Bronchial epithelial cell (primary cell): ENCODE measurements around the gene PROM1. TPM values are rescaled to one million over a fixed set of nuclear protein-coding genes. Genes with fewer than 3 reads are reported as not detected.

ENCODE experiments used
- DNase-seq: peaks from one replicate; pipeline ENCODE4 v3.0.0-alpha.2; 2010; ENCODE audit warnings: low read depth
- FAIRE-seq: peaks from 2 replicates; lab custom pipeline; 2011; peaks lifted over from hg19 to GRCh38; lab: Jason Lieb, UNC
- H3K27me3 ChIP-seq: 2 replicates; pipeline ENCODE4 v1.5.1; 2011; ENCODE audit warnings: low read length; ENCODE audit not compliant: control insufficient read depth, insufficient read depth
- H3K36me3 ChIP-seq: 2 replicates; pipeline ENCODE4 v1.5.1; 2011; ENCODE audit warnings: low read length; ENCODE audit not compliant: control insufficient read depth, insufficient read depth
- H3K4me3 ChIP-seq: 2 replicates; pipeline ENCODE4 v1.5.1; 2011; ENCODE audit warnings: mild to moderate bottlenecking, low read depth, low read length, control low read depth
- CTCF ChIP-seq: IDR thresholded peaks from 2 replicates; pipeline ENCODE4 v1.5.1; 2011; ENCODE audit warnings: mild to moderate bottlenecking, moderate library complexity, low read length, control low read depth, inconsistent platforms; ENCODE audit not compliant: insufficient read depth, severe bottlenecking
- total RNA-seq: library from RNA; depleted of rRNA; stranded (reverse); fragments of >200 nt; gene quantifications from 2 replicates; pipeline ENCODE4 v1.2.1, GENCODE V29; 2014

PROM1 gene
- total RNA-seq, 1 donor from 2014 or later = 0.26 TPM

DNA sequence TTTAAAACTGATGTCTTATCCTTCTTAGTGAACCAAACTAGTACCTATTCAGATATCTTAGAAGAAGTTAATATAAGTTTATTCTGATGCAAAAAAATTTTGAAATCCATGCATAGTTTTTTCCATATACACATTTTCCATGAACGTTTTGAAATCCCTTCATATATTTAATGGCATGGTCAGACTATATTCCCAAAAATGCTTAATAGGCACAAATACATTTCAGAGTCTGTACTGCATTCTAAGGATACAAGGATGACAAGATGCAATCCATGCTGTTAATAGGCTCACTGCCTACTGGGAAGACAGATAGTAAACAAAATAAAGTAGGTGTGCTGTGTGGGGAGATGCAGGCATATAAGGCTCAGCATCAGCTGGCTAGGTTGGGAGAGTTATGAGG is 33.2 kb downstream of the PROM1 start:
- Histone ChIP-seq H3K4me3 (no peak overlapping the region), H3K27me3 (peaks cover 1% of the 10 kb centered on the region), H3K36me3 (no peaks in the 10 kb centered on the region)
- no peak for TF ChIP-seq CTCF
- FAIRE-seq (no peak), DNase-seq (no peak)

GRCh38 chr4:16048619-16049419 is 35.0 kb downstream of the PROM1 start:
- H3K27me3 ChIP-seq = peaks cover 1% of the 10 kb centered on the region
- no peak for FAIRE-seq

GRCh38 chr4:16045687-16046086 is 38.1 kb downstream of the PROM1 start:
- Histone ChIP-seq H3K36me3 (no peaks in the 10 kb centered on the region), H3K4me3 (no peak overlapping the region), H3K27me3 (peaks cover 1% of the 10 kb centered on the region)
- TF ChIP-seq CTCF = no peak
- no peak for FAIRE-seq
- DNase-seq = no peak

More at GRCh38 chr4:16048619-16049419, 35.0 kb downstream of the PROM1 start:
- no peak overlapping the region for H3K4me3 ChIP-seq
- DNase-seq = no peak
- H3K36me3 ChIP-seq = no peaks in the 10 kb centered on the region
- no peak for TF ChIP-seq CTCF

DNA sequence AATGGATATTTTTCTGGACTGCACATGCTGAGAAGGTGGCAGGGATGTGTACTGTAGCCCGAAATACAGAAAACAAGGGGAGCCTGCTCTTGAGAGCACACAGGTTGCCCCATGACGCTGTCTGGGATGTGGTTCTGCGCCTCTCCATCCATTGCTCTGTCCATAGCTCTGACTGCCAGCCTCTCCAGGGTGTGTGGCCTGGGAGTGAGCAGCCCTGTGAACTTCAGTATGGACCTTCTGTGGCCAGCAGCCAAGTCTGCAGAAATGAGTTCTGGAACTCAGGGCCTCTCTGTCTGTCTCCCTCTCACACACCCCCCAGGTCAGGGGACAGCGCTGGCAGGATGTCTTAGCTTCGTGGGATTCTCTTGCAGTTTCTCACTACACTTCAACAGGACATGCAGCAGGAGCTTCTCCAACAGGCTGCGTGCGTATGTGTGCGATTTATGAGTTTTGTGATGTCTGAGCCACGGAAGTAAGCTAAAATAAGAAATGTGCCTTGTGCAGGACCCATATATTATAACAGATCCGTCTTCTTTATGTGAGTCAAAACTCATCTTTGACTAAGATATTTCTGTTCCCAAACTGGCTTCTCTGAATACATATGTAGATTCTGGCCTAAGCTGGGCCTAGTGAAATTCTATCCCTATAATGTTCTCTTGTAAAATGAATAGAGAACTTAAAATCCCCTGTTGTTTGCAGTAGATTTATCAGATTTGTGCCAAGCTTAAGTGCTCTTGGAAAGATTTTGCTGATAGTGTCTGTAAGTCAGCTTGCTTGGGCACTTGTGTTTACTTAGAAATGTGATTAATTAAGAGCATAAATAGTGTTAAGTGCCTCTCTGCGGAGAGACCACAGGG is 40.0 kb downstream of the PROM1 start:
- DNase-seq (no peak), FAIRE-seq (no peak)
- TF ChIP-seq CTCF = no peak
- Histone ChIP-seq H3K4me3 (no peak overlapping the region), H3K36me3 (no peaks in the 10 kb centered on the region), H3K27me3 (no peaks in the 10 kb centered on the region)

GRCh38 chr4:16039139-16039538 is 44.7 kb downstream of the PROM1 start:
- no peaks in the 10 kb centered on the region for H3K36me3 ChIP-seq
- no peak for TF ChIP-seq CTCF
- H3K4me3 ChIP-seq = no peak overlapping the region
- DNase-seq (no peak), FAIRE-seq (no peak)
- no peaks in the 10 kb centered on the region for H3K27me3 ChIP-seq
